DOHH2 (cell line): ENCODE results near the gene CBLL1.

Experiments used
- H3F3A ChIP-seq: fragments of 200-600 bp; sonication (generic), shearing (Covaris generic); 2 replicates; pipeline ENCODE4 v1.6.0; 2016; ENCODE audit warnings: antibody characterized with exemption, mild to moderate bottlenecking; ENCODE audit not compliant: control insufficient read depth, insufficient read depth
- H3K27ac ChIP-seq: fragments of 200-600 bp; sonication (generic); 2 replicates; pipeline ENCODE4 v1.5.1; 2014; ENCODE audit warnings: low read depth, mild to moderate bottlenecking, low read length, moderate library complexity
- H3K27me3 ChIP-seq: fragments of 200-600 bp; sonication (generic); 2 replicates; pipeline ENCODE4 v1.6.1; 2014; ENCODE audit warnings: mild to moderate bottlenecking, low read length, mixed read lengths; ENCODE audit not compliant: control insufficient read depth
- H3K36me3 ChIP-seq: fragments of 200-600 bp; sonication (generic); 2 replicates; pipeline ENCODE4 v1.6.1; 2014; ENCODE audit warnings: mild to moderate bottlenecking, low read length, moderate library complexity, mixed read lengths; ENCODE audit not compliant: control insufficient read depth
- H3K4me1 ChIP-seq: fragments of 200-600 bp; sonication (generic); 2 replicates; pipeline ENCODE4 v1.6.1; 2014; ENCODE audit warnings: mild to moderate bottlenecking, low read length, mixed read lengths; ENCODE audit not compliant: control insufficient read depth
- H3K4me2 ChIP-seq: fragments of 200-600 bp; sonication (generic); 2 replicates; pipeline ENCODE4 v1.6.0; 2014; ENCODE audit warnings: mild to moderate bottlenecking, low read length, moderate library complexity
- H3K4me3 ChIP-seq: fragments of 200-600 bp; sonication (generic); 2 replicates; pipeline ENCODE4 v1.5.1; 2014; ENCODE audit warnings: mild to moderate bottlenecking, low read length, mixed read lengths
- H3K79me2 ChIP-seq: fragments of 200-600 bp; sonication (generic); 2 replicates; pipeline ENCODE4 v1.6.1; 2014; ENCODE audit warnings: mild to moderate bottlenecking, low read length, mixed read lengths; ENCODE audit not compliant: control insufficient read depth
- H3K9me2 ChIP-seq: fragments of 200-600 bp; sonication (generic); replicated peaks from 2 replicates; pipeline ENCODE4 v1.6.1; 2014; ENCODE audit warnings: mild to moderate bottlenecking, low read length, mixed read lengths; ENCODE audit not compliant: control insufficient read depth
- H3K9me3 ChIP-seq: fragments of 200-600 bp; sonication (generic); 2 replicates; pipeline ENCODE4 v1.6.1; 2014; ENCODE audit warnings: antibody characterized with exemption, low read length, mixed read lengths; ENCODE audit not compliant: control insufficient read depth, insufficient read depth
- H4K20me1 ChIP-seq: fragments of 200-600 bp; sonication (generic); 2 replicates; pipeline ENCODE4 v1.6.0; 2014; ENCODE audit warnings: low read depth, mild to moderate bottlenecking, antibody characterized with exemption, low read length, moderate library complexity; ENCODE audit not compliant: control insufficient read depth, insufficient read depth
- CTCF ChIP-seq: fragments of 200-600 bp; sonication (generic); IDR thresholded peaks from one replicate; pipeline ENCODE4 v1.5.1; 2014; ENCODE audit warnings: antibody characterized with exemption, mild to moderate bottlenecking, low read depth, low read length; ENCODE audit not compliant: poor library complexity, severe bottlenecking
- EZH2phosphoT487 ChIP-seq: fragments of 200-600 bp; sonication (generic); IDR thresholded peaks from 2 replicates; pipeline ENCODE4 v1.6.1; 2017; ENCODE audit warnings: borderline replicate concordance, mild to moderate bottlenecking, antibody characterized with exemption, low read length, moderate library complexity, mixed read lengths

Gene CBLL1

DNA sequence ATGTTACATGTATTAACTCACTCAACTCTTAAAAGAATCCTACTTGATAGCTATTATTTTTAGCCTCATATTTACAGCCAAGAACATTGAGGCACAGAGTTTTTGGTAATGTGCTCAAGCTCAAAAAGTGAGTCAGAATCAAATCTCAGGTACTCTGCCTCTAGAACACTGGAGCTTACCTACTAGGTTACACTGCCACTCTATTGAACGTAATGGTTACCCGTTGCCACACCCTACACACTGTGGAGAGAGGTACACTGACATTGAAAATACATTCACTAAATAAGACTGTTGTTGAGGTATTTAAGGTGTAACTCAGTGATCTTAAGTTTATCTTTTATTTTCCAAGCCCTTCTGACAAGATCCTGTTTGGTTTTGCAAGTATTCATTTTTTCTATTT lies 41.2 kb downstream of the CBLL1 start:
- Histone ChIP-seq H3K27ac (no peak overlapping the region), H3K4me3 (no peak overlapping the region), H3K4me2 (no peak overlapping the region), H3K9me3 (no peaks in the 10 kb centered on the region), H3F3A (no peaks in the 10 kb centered on the region), H3K27me3 (peaks cover 14% of the 10 kb centered on the region; the same call in 1 of the 2 replicates), H3K4me1 (no peaks in the 10 kb centered on the region), H3K79me2 (no peaks in the 10 kb centered on the region), H3K9me2 (no peaks in the 10 kb centered on the region), H3K36me3 (no peaks in the 10 kb centered on the region), H4K20me1 (no peaks in the 10 kb centered on the region)
- no peak for TF ChIP-seq EZH2phosphoT487

DNA sequence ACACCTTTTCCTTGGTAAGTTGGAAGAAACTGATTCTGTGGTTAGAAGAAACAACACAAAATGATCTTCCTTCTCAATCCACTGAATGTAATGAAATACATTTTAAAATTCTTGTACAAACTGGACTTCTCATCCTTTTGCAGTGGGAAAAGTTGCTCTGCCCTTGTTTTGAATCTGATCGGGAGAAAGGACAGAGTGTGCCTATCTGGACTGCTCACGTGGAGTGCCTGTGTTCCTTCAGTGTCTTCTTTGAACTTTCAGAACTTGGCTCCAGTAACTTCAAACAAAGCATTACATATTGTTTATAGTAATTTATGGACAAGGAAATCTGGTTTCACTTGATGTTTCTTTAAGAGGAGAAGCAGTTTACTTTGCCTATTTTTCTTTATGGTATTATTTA lies 42.0 kb downstream of the CBLL1 start:
- Histone ChIP-seq H4K20me1 (no peaks in the 10 kb centered on the region), H3K27me3 (peaks cover 14% of the 10 kb centered on the region; the same call in 1 of the 2 replicates), H3K36me3 (no peaks in the 10 kb centered on the region), H3K27ac (no peak overlapping the region), H3F3A (no peaks in the 10 kb centered on the region), H3K9me2 (no peaks in the 10 kb centered on the region), H3K4me1 (no peaks in the 10 kb centered on the region), H3K79me2 (no peaks in the 10 kb centered on the region), H3K4me2 (no peak overlapping the region), H3K9me3 (no peaks in the 10 kb centered on the region), H3K4me3 (no peak overlapping the region)
- TF ChIP-seq EZH2phosphoT487, result no peak
- TF ChIP-seq CTCF, result no peak

DNA sequence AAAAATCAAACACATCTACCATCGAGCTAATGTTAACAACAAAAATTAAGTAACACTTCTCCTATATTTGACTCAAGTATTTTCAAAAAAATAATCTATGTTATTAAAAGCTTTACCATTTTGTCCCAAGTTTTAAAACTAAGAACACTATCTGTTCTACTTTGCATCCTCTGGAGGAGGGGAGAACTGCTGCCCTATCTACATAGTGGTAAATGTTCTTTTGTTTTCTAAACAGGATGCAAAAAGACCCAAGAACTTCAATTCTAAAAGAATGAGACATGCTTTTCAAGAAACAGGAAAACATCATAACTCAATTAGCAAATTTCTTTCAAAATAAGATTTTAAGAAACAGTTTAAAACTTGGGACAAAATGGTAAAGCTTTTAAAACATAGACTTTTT lies 44.3 kb downstream of the CBLL1 start:
- no peaks in the 10 kb centered on the region for H3F3A ChIP-seq
- H3K4me1 ChIP-seq, result no peaks in the 10 kb centered on the region
- H3K27me3 ChIP-seq, result peaks cover 11% of the 10 kb centered on the region; the same call in 1 of the 2 replicates
- H3K36me3 ChIP-seq, result no peaks in the 10 kb centered on the region
- H3K4me2 ChIP-seq, result no peak overlapping the region
- H3K4me3 ChIP-seq, result no peak overlapping the region
- H4K20me1 ChIP-seq, result no peaks in the 10 kb centered on the region
- no peak overlapping the region for H3K27ac ChIP-seq
- H3K9me3 ChIP-seq, result no peaks in the 10 kb centered on the region
- H3K79me2 ChIP-seq, result no peaks in the 10 kb centered on the region
- no peaks in the 10 kb centered on the region for H3K9me2 ChIP-seq
- TF ChIP-seq CTCF, result no peak
- TF ChIP-seq EZH2phosphoT487, result no peak

DNA sequence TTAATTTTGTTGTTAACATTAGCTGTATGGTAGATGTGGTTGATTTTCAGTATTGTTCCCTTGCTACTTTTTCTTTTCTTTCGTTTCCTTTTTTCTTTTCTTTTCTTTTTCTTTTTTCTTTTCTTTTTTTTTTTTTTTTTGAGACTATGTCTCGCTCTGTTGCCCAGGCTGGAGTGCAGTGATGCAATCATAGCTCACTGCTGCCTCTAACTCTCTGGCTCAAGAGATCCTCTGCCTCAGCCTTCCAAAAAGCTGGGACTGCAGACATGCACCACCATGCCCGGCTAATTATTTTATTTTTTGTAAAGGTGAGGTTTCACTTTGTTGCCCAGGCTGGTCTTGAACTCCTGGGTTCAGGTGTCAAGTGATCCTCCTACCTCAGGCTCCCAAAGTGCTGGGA lies 44.7 kb downstream of the CBLL1 start:
- Histone ChIP-seq H3K4me2 (no peak overlapping the region), H3K79me2 (no peaks in the 10 kb centered on the region), H3K36me3 (no peaks in the 10 kb centered on the region), H3K9me3 (no peaks in the 10 kb centered on the region), H3F3A (no peaks in the 10 kb centered on the region), H3K27me3 (peaks cover 11% of the 10 kb centered on the region; the same call in 1 of the 2 replicates), H3K27ac (no peak overlapping the region), H3K4me1 (no peaks in the 10 kb centered on the region), H4K20me1 (no peaks in the 10 kb centered on the region), H3K4me3 (no peak overlapping the region), H3K9me2 (no peaks in the 10 kb centered on the region)
- TF ChIP-seq CTCF (no peak), EZH2phosphoT487 (no peak)
